Medulla oblongata (tissue), 1 donor: ENCODE results near the gene CACNA2D4.

Experiments used
- DNase-seq: peaks from one replicate; pipeline ENCODE4 v3.0.0-alpha.2; 2015; ENCODE audit errors: extremely low spot score

CACNA2D4 gene

GRCh38 chr12:1919284-1919683, 832 bp upstream of the CACNA2D4 start:
- DNase-seq: no peak

- no peak for DNase-seq
Measured at GRCh38 chr12:1918884-1919236, 408 bp upstream of the CACNA2D4 start.

- DNase-seq: peak; percentile 69
Measured at GRCh38 chr12:1917172-1918070, 1.0 kb downstream of the CACNA2D4 start.

- no peak for DNase-seq
Measured at GRCh38 chr12:1916371-1917171, 1.9 kb downstream of the CACNA2D4 start.

GRCh38 chr12:1915082-1915968, 3.1 kb downstream of the CACNA2D4 start:
- no peak for DNase-seq

- DNase-seq: no peak
Measured at GRCh38 chr12:1914114-1914911, 4.1 kb downstream of the CACNA2D4 start.

GRCh38 chr12:1913377-1914113, 4.9 kb downstream of the CACNA2D4 start:
- DNase-seq: no peak

GRCh38 chr12:1912580-1913376, 5.7 kb downstream of the CACNA2D4 start:
- DNase-seq: no peak

GRCh38 chr12:1911598-1912575, 6.6 kb downstream of the CACNA2D4 start:
- DNase-seq: no peak

- no peak for DNase-seq
Measured at GRCh38 chr12:1910468-1910867, 8.0 kb downstream of the CACNA2D4 start.

- DNase-seq: no peak
Measured at GRCh38 chr12:1908758-1909157, 9.7 kb downstream of the CACNA2D4 start.

- no peak for DNase-seq
Measured at GRCh38 chr12:1907652-1908611, 10.5 kb downstream of the CACNA2D4 start.

- DNase-seq: no peak
Measured at GRCh38 chr12:1906579-1906978, 11.9 kb downstream of the CACNA2D4 start.

- no peak for DNase-seq
Measured at GRCh38 chr12:1904875-1905274, 13.6 kb downstream of the CACNA2D4 start.

- no peak for DNase-seq
Measured at GRCh38 chr12:1896964-1897363, 21.5 kb downstream of the CACNA2D4 start.

GRCh38 chr12:1890810-1891209, 27.6 kb downstream of the CACNA2D4 start:
- DNase-seq: no peak

- DNase-seq: no peak
Measured at GRCh38 chr12:1890119-1890703, 28.2 kb downstream of the CACNA2D4 start.
